ENCODE data around the gene DIP2C.

The DIP2C gene

DNA sequence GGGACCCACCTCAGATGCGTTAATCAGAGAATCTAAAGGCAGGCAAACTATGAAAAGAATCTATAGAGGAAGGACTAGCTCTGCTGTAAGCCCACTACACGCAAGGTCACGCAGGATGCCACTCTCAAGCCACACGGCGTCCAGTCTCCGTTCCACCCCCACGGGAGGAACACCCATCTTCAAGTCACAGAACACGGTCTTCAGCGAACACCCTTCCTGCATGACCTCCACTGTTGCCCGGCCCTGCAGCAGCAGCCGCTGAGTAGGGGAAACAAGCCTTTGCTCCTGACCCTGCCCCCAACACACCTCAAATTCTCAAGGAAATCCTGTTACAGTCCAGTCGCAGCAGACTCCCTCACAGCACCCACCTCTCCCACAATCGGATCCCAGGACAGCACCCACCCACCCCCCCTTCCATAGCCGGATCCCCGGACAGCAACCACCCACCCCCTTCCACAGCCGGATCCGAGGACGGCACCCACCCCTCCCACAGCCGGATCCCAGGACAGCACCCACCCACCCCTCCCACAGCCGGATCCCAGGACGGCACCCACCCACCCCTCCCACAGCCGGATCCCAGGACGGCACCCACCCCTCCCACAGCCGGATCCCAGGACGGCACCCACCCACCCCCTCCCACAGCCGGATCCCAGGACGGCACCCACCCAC, 133.7 kb downstream of the DIP2C start:
- no peak for DNase-seq (ENCODE audit: low read depth in 2 of 2)

GRCh38 chr10:555281-555680, 134.2 kb downstream of the DIP2C start:
- DNase-seq (ENCODE audit: low read depth in 2 of 2), result no peak

DNA sequence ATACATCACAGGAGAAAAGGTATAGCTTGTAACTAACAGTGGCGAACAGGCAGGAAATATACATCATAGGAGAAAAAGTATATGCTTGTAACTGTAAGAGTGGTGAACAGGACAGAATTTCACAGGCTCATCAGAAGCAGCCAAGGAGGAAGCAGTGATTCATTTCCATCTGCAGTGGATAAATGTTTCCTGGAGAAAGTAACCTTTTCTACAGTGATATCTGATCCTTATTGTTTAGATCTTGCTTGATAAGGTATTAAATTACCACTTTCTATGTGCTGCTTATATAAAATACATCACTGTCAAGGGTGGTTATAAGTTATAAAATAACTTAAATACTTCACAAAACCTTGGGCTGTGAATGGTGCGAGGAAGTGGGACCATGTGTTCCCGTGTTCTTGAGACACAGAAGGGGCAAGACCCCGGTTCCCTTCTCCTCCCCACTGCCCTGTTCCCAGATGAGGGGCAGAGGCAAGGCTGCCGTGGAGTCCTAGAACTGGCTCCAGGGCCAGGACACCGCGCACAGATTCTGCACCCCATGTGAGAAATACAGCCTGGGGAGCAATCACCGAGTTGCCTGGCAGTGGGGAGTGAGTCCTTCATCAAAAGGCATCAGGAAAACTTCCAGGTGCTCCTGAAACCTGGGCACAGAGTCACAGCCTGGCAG, 135.2 kb downstream of the DIP2C start:
- no peak for DNase-seq (ENCODE audit: low read depth in 2 of 2)

DNA sequence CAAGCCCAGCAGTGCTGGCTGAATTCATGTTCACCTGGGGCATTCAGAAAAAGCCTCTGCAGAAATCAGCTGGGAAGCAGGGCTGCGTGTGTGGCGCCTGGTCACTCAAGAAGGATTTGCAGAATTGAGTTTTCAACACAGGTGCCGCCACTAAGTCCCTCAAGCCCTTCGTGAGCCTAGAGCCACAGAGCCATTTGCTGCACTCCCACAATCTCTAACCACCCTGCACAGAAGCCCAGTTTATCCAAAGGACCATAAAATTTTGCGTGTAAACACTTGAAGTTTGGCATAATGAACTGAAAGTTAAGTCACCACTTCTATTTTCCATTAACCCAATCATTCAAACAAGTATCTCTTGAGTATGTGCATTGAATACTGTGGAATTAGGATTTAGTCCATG, 136.2 kb downstream of the DIP2C start:
- no peak for DNase-seq (ENCODE audit: low read depth in 2 of 2)

DNA sequence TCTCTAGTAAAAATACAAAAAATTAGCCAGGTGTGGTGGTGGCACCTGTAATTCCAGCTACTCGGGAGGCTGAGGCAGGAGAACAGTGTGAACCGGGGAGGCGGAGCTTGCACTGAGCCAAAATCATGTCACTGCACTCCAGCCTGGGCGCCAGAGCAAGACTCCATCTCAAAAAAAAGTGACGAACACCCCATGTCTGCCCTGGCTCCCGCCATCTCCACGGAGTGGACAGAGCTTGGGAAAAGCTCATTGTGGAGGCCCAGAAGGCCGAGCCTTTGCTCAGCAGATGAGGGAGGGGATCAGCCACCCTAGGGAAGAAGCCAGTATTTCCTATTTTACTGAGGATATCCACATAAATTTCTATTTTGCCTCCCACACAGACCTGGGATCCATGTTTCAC, 136.8 kb downstream of the DIP2C start:
- DNase-seq (ENCODE audit: low read depth in 2 of 2), result no peak

- no peak for DNase-seq (ENCODE audit: low read depth in 2 of 2)
Observed at GRCh38 chr10:551373-552252, 137.9 kb downstream of the DIP2C start.

- no peak for DNase-seq (ENCODE audit: low read depth in 2 of 2)
Observed at GRCh38 chr10:550665-551372, 138.6 kb downstream of the DIP2C start.

- DNase-seq (ENCODE audit: low read depth in 2 of 2), result no peak
Observed at GRCh38 chr10:549391-549790, 140.1 kb downstream of the DIP2C start.

- no peak for DNase-seq (ENCODE audit: low read depth in 2 of 2)
Observed at GRCh38 chr10:548238-548901, 141.1 kb downstream of the DIP2C start.

DNA sequence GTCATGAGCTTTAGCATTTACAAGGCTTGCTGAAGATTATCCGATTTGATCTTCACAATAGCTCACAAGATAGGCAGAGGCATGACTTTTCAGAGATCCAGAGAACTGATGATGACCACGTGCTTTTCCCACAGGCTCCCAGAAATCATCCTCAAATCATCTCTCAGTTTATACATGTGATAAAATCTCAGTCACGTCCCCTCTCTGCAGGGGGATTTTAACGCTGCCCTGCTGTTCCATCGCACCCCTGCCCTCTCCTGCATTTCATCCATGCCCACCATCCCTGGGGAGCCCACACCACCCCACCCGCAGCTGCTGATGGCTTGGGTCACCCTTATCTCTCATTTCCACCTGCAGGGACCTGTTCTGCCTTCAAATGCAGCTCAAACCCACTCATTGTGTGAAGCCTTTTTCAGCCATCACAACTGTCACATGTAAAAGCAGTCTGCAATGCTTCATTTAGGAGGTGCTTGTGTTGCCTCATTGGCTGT, 141.8 kb downstream of the DIP2C start:
- no peak for DNase-seq (ENCODE audit: low read depth in 2 of 2)

GRCh38 chr10:546971-547590, 142.4 kb downstream of the DIP2C start:
- no peak for DNase-seq (ENCODE audit: low read depth in 2 of 2)

DNA sequence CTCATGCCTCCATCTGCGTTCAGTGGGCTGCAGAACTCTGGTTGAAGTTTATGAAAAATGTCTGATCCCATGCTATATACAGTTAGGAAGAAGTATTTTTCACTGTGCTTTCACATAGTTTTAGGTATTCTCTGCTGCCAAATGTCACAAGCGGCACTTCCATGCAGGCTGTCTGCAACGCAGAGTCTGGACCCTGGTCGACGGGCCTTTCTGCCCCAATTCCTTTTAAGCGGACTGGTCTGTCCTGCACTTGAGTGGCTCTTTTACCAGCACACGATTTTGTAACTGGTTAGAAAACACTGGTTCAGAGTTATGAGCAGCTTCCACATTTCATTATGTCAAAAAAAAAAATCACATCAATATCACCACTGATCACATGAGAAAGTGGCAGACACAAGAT, 143.0 kb downstream of the DIP2C start:
- DNase-seq (ENCODE audit: low read depth in 2 of 2), result no peak

- DNase-seq (ENCODE audit: low read depth in 2 of 2), result no peak
Observed at GRCh38 chr10:543862-544822, 145.3 kb downstream of the DIP2C start.

DNA sequence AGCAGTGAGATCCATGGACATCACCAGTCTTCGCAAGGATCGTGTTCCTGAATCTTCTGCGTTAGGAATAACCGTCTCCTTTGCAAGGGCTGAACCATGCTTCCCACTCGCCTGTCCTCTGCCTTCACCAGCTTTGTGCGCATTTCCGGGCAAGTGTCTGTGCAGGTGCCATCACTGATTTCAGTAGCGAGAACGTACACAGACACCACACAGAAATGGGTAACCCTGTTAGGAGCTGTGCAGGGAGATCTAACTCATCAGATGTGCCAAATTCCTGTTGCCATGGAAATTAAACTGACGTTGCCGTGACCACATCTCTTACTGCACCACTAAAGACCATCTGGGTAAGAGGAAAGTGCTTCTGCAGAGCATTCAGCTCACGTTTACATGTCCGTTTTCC, 146.3 kb downstream of the DIP2C start:
- no peak for DNase-seq (ENCODE audit: low read depth in 2 of 2)

DNA sequence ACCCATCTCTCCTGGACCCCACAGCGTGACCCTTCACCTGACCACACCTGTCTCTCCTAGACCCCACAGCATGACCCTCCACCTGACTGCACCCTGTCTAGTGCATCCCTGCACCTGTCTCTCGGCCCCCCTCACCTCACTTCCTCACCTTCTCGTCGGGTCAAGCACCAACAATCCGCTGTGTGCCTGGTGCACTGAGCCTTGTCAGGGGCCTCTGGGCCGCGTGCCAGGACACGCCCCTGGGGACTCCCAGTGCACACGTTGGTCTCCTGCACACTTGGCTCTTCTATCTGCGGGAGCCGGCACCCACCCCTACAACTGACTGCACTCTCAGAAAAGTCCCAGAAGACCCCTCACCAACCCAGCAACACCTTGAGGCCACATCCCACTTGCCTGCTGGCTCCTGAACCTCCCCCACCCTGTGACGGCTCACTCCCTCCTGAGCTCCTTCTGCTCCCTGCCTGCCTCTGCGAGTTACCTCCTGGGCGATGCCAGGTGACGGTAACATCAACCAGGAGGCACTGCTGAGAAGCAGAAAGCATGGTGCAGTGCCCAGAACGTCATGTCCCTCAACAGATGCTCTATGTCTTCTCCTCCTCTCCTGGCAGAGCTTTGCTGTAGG, 147.6 kb downstream of the DIP2C start:
- DNase-seq (ENCODE audit: low read depth in 2 of 2), result no peak

- DNase-seq (ENCODE audit: low read depth in 2 of 2), result no peak
Observed at GRCh38 chr10:541041-541440, 148.4 kb downstream of the DIP2C start.

GRCh38 chr10:538895-539294, 150.6 kb downstream of the DIP2C start:
- DNase-seq (ENCODE audit: low read depth in 2 of 2), result no peak

DNA sequence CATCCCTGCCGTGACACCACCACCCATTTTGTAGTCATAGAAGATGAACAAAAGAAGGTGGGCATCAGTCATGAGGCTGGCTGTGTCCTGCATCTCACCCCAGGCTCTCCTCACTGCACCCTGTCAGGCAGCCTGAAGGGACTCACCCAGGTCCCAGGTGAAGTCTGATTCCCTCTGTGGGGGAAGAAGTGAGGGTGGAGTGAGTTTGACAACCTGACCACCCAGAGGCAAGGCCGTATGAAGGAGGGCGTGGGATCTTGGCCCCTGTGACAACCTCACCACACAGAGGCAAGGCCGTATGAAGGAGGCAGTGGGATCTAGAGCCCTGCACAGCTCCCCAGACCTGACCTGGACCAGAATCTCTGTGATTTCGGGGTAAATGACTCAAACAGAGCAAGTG, 152.5 kb downstream of the DIP2C start:
- DNase-seq (ENCODE audit: low read depth in 2 of 2), result no peak

DNA sequence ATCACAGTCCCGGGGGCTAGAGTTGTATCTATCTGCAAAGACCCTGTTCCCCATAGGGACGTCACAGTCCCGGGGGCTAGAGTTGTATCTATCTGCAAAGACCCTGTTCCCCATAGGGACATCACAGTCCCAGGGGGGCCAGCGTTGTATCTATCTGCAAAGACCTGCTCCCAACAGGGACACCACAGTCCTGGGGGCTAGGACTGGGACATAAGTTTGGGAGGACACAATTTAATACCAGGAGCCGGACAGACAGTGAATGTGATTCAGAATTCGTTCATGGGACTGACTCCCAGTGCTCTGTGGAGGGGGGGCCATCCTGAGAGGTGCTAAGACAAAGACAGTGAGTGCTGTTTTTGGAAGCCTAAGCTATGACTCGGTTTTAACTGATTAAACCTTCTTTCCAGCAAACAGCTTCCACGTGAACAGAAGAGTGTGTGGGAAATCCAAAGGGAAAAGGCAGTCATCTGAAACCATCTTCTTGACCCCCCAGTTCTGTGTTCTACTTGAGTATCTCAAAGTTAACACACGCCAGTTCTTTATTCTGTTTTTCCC, 153.0 kb downstream of the DIP2C start:
- no peak for DNase-seq (ENCODE audit: low read depth in 2 of 2)

Measured in stimulated activated CD4-positive, alpha-beta T cell treated with anti-CD3 and anti-CD28 coated beads, Interleukin-4, amount 100 ng/mL, for 48 hours (primary cell).